ENCODE data around the gene LCA5L.
"Not testable (repeated sequence)": the region's sequence is repeated elsewhere in the genome, so short reads cannot be mapped to it uniquely, and the experiment has no call there.

Gene LCA5L

DNA sequence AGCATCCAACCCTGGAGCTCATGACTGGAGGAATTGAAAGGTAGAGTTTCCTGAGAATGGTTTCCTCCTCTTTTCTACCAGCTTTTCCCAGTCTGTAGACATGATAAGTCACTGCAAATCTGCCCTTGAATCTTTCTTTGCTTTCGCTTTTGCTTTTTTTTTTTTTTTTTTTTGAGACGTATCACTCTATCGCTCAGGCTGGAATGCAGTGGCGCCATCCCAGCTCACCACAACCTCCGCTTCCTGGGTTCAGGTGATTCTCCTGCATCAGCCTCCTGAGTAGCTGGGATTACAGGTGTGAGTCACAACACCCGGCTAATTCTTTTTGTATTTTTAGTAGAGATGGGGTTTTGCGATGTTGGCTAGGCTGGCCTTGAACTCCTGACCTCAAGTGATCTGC is 1.7 kb upstream of the LCA5L start:
- H3K9me3 ChIP-seq (ENCODE audit: insufficient read depth, low read depth, low read length): no peaks in the 10 kb centered on the region
- no peak overlapping the region for H3K9ac ChIP-seq (ENCODE audit: low read depth, low read length)
- no peaks in the 10 kb centered on the region for H3K36me3 ChIP-seq (ENCODE audit: insufficient read depth, low read depth, low read length)
- peaks cover 12% of the 10 kb centered on the region for H3K4me1 ChIP-seq (ENCODE audit: insufficient read depth, low read length)
- no peak overlapping the region for H3K4me3 ChIP-seq (ENCODE audit: low read length)
- H3K27me3 ChIP-seq (ENCODE audit: insufficient read depth, low read length): peaks cover 6% of the 10 kb centered on the region
- no peak overlapping the region for H3K27ac ChIP-seq (ENCODE audit: low read length)

DNA sequence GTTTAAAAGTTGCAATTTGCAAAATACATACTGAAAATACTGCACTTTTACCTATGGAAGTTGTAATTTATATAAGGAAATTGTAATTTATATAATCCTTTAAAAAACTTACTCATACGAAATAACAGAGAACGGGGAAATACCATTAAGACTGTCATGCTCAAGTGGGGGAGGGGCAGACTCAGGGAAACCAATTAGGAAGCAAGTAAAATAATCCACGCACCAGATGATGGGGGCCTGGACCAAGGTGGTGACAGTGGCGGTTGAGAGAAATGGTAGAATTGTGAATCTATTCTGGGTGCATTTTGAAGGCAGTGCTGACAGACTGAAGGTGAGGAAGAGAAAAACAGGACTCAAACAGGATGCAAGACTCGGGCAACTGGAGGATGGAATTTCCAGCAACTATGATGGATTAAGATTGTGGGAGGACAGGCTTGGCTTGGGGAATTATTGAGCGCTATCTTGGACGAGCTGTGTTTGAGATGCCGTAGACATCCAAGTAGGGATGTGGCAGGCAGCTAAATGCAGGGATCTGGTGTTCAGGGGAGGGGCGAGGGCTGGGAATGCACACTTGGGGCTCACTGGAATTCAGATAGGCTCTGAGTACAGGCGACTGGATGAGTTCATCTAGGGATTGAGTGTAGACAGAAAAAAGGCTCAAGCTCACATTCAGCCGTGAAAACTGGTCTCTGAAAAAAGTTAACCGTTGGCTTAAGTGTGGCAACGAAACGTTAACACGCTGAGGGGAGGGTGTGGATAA is 977 bp downstream of the LCA5L start:
- Histone ChIP-seq H3K4me1 (ENCODE audit: insufficient read depth, low read length) (peaks cover 8% of the 10 kb centered on the region), H3K36me3 (ENCODE audit: insufficient read depth, low read depth, low read length) (no peaks in the 10 kb centered on the region), H3K27ac (ENCODE audit: low read length) (no peak overlapping the region), H3K27me3 (ENCODE audit: insufficient read depth, low read length) (peaks cover 6% of the 10 kb centered on the region), H3K9ac (ENCODE audit: low read depth, low read length) (peak overlapping the region; percentile 69; the same call in 1 of the 2 replicates), H3K4me3 (ENCODE audit: low read length) (peak overlapping the region; percentile 91), H3K9me3 (ENCODE audit: insufficient read depth, low read depth, low read length) (no peaks in the 10 kb centered on the region)

DNA sequence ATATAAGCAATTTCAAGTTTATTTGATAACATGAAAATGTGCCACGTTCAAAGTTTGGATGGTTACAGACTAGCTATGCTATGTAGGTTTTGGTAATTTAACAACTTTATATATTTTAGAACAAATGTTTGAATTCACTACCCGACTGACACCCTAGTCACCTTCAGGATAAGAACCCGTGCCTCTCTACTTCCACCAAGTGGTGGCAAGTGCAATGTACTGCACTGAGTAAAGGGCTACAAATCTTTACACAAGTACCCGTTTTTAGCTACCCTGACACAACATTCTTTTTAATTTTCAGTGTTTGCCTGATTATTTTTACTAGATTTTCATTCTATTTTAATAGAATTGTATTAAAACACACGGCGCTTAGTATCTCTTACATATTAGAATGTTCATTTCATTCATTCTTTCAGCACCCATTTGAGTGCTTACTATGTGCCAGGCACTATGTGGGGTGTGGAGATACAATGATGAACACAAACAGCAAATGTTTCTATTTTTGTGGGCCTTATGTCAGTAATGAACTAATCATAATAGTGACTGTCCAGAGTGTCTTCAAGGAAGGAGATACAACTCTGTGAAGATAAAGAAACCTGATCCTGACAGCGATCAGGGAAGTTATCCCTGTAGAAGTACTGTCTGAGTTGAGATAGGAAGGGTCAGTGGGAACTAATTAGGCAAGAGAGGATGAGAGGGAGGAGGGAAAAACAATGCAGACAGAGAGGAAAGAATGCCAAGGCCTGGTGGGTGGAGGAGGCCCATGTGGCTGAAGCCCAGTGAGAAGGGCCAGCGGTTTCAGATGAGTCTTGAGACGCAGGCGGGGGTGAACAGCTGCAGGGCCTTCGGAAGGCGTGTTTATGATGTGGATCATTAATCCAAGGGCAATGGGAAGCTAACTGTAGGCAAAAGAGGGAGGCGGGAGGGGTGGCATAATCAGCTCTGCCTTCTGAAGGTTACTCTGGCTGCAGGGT is 3.8 kb downstream of the LCA5L start:
- H3K4me3 ChIP-seq (ENCODE audit: low read length): no peak overlapping the region
- no peak overlapping the region for H3K27ac ChIP-seq (ENCODE audit: low read length)
- H3K9ac ChIP-seq (ENCODE audit: low read depth, low read length): no peak overlapping the region
- peaks cover 6% of the 10 kb centered on the region for H3K27me3 ChIP-seq (ENCODE audit: insufficient read depth, low read length)
- H3K36me3 ChIP-seq (ENCODE audit: insufficient read depth, low read depth, low read length): no peaks in the 10 kb centered on the region
- peaks cover 8% of the 10 kb centered on the region for H3K4me1 ChIP-seq (ENCODE audit: insufficient read depth, low read length)
- H3K9me3 ChIP-seq (ENCODE audit: insufficient read depth, low read depth, low read length): no peaks in the 10 kb centered on the region

DNA sequence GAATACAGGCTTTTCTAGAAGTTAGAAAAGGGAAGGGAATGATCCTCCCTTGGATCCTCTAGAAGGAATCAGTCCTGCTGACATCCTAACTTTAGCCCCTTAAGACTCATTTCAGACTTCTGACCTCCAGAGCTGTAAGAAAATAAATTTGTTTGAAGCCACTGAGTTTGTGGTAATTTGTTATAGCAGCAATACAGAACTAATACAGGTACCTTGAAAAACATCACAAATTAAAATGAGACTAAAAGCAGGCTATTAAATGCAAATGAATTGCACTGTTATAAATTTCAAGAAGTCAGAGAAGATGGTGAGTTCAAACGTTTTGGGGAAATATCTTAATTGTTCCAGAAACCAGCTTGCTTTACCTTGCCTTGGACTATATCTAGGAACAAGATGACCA is 6.3 kb downstream of the LCA5L start:
- no peak overlapping the region for H3K9ac ChIP-seq (ENCODE audit: low read depth, low read length)
- no peaks in the 10 kb centered on the region for H3K36me3 ChIP-seq (ENCODE audit: insufficient read depth, low read depth, low read length)
- no peak overlapping the region for H3K27ac ChIP-seq (ENCODE audit: low read length)
- H3K4me1 ChIP-seq (ENCODE audit: insufficient read depth, low read length): no peaks in the 10 kb centered on the region
- no peaks in the 10 kb centered on the region for H3K9me3 ChIP-seq (ENCODE audit: insufficient read depth, low read depth, low read length)
- no peak overlapping the region for H3K4me3 ChIP-seq (ENCODE audit: low read length)
- peaks cover under 1% of the 10 kb centered on the region; the same call in 1 of the 2 replicates for H3K27me3 ChIP-seq (ENCODE audit: insufficient read depth, low read length)

- Histone ChIP-seq H3K4me3 (ENCODE audit: low read length) (no peak overlapping the region), H3K9ac (ENCODE audit: low read depth, low read length) (no peak overlapping the region), H3K27me3 (ENCODE audit: insufficient read depth, low read length) (no peaks in the 10 kb centered on the region), H3K9me3 (ENCODE audit: insufficient read depth, low read depth, low read length) (no peaks in the 10 kb centered on the region), H3K36me3 (ENCODE audit: insufficient read depth, low read depth, low read length) (no peaks in the 10 kb centered on the region), H3K4me1 (ENCODE audit: insufficient read depth, low read length) (peaks cover 12% of the 10 kb centered on the region; the same call in 1 of the 2 replicates), H3K27ac (ENCODE audit: low read length) (no peak overlapping the region)
Observed at GRCh38 chr21:39434950-39435349, 10.6 kb downstream of the LCA5L start.

DNA sequence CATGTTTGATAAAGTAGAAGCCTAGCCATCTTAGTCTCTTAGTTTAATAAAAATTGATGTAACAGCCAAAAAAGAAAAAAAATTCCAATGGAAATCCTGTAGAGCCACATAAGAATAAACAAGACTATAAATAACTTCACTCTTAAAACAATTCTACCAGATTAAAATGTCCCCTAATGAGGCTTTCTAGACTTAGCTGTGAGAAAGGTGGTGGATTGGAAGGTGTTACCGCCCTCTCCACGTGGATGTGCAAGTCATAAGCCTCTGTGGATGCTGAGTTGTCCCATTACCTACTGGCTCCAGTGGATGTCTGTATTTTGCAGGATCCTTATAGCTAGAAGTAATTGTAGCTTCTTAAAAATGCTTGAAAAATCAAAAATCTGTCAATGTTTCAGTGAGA is 14.6 kb downstream of the LCA5L start:
- Histone ChIP-seq H3K4me3 (ENCODE audit: low read length) (no peak overlapping the region), H3K4me1 (ENCODE audit: insufficient read depth, low read length) (peaks cover 14% of the 10 kb centered on the region; the same call in 1 of the 2 replicates), H3K9ac (ENCODE audit: low read depth, low read length) (no peak overlapping the region), H3K36me3 (ENCODE audit: insufficient read depth, low read depth, low read length) (no peaks in the 10 kb centered on the region), H3K27me3 (ENCODE audit: insufficient read depth, low read length) (no peaks in the 10 kb centered on the region), H3K27ac (ENCODE audit: low read length) (no peak overlapping the region), H3K9me3 (ENCODE audit: insufficient read depth, low read depth, low read length) (no peaks in the 10 kb centered on the region)

GRCh38 chr21:39430457-39430856 is 15.1 kb downstream of the LCA5L start:
- Histone ChIP-seq H3K4me3 (ENCODE audit: low read length) (no peak overlapping the region), H3K27me3 (ENCODE audit: insufficient read depth, low read length) (no peaks in the 10 kb centered on the region), H3K27ac (ENCODE audit: low read length) (no peak overlapping the region), H3K9ac (ENCODE audit: low read depth, low read length) (no peak overlapping the region), H3K4me1 (ENCODE audit: insufficient read depth, low read length) (peaks cover 14% of the 10 kb centered on the region; the same call in 1 of the 2 replicates), H3K9me3 (ENCODE audit: insufficient read depth, low read depth, low read length) (no peaks in the 10 kb centered on the region), H3K36me3 (ENCODE audit: insufficient read depth, low read depth, low read length) (no peaks in the 10 kb centered on the region)

GRCh38 chr21:39430016-39430415 is 15.6 kb downstream of the LCA5L start:
- no peaks in the 10 kb centered on the region for H3K27me3 ChIP-seq (ENCODE audit: insufficient read depth, low read length)
- no peak overlapping the region for H3K27ac ChIP-seq (ENCODE audit: low read length)
- H3K36me3 ChIP-seq (ENCODE audit: insufficient read depth, low read depth, low read length): no peaks in the 10 kb centered on the region
- H3K4me3 ChIP-seq (ENCODE audit: low read length): no peak overlapping the region
- H3K4me1 ChIP-seq (ENCODE audit: insufficient read depth, low read length): peaks cover 14% of the 10 kb centered on the region; the same call in 1 of the 2 replicates
- H3K9me3 ChIP-seq (ENCODE audit: insufficient read depth, low read depth, low read length): no peaks in the 10 kb centered on the region
- H3K9ac ChIP-seq (ENCODE audit: low read depth, low read length): no peak overlapping the region

DNA sequence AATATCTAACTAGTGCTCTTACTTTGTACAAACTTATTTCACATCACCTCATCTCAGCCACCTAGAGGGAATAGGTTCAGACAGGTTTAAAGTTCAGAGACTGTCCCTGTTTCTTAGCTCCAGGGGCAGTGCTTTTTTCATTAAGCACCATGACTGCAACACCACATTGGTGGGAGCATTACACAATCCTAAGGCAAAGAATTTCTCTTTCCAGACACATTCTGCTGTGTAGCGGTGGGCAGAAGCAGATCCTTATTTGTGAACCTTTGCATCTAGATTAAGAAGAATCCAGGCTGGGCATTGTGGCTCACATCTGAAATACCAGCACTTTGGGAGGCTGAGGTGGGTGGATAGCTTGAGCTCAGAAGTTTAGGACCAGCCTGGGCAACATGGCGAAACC is 16.1 kb downstream of the LCA5L start:
- no peak overlapping the region for H3K27ac ChIP-seq (ENCODE audit: low read length)

DNA sequence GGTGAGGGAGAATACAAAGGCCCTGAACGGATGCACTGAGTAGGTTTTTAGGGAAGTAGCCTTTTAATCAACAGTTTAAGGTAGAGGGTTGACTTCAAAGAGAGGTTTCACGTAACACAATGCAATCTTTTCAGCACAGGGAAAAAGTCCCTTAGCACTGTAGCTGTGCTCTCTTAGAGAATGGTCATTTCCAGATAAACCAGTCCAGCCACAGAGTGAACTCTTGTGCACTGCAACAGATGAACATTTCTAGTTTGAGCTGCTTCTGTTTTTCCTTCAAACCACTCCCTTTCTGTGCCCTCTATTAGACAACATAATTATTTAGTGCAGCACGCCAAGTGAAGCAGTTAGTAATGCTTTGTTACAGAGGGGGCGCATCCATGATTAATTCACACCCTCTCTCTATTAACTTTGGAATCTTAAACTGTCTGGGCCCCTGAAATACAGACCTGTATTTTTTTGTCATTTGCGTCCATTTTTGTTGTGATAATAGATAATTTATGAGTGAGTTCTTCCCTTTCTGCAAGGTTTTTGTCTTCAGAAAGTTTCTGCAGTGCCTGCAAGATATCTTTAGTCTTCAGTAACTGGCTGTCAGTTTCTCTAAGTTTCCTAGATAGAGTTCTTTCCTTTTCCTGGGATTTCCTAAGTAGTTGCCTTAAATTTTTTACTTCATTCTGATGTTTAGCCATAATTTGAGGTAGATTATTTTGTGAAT is 22.9 kb downstream of the LCA5L start:
- H3K4me3 ChIP-seq (ENCODE audit: low read length): no peak overlapping the region
- H3K27ac ChIP-seq (ENCODE audit: low read length): no peak overlapping the region
- H3K9ac ChIP-seq (ENCODE audit: low read depth, low read length): no peak overlapping the region
- peaks cover 8% of the 10 kb centered on the region; the same call in 1 of the 2 replicates for H3K4me1 ChIP-seq (ENCODE audit: insufficient read depth, low read length)
- H3K36me3 ChIP-seq (ENCODE audit: insufficient read depth, low read depth, low read length): no peaks in the 10 kb centered on the region
- H3K27me3 ChIP-seq (ENCODE audit: insufficient read depth, low read length): no peaks in the 10 kb centered on the region
- no peaks in the 10 kb centered on the region for H3K9me3 ChIP-seq (ENCODE audit: insufficient read depth, low read depth, low read length)

More for the DNA sequence above, 16.1 kb downstream of the LCA5L start:
- Histone ChIP-seq H3K36me3 (ENCODE audit: insufficient read depth, low read depth, low read length) (no peaks in the 10 kb centered on the region), H3K27me3 (ENCODE audit: insufficient read depth, low read length) (no peaks in the 10 kb centered on the region), H3K9me3 (ENCODE audit: insufficient read depth, low read depth, low read length) (no peaks in the 10 kb centered on the region), H3K9ac (ENCODE audit: low read depth, low read length) (no peak overlapping the region), H3K4me3 (ENCODE audit: low read length) (no peak overlapping the region), H3K4me1 (ENCODE audit: insufficient read depth, low read length) (peaks cover 14% of the 10 kb centered on the region; the same call in 1 of the 2 replicates)

- H3K9ac ChIP-seq (ENCODE audit: low read depth, low read length); H3K27ac ChIP-seq (ENCODE audit: low read length); H3K4me3 ChIP-seq (ENCODE audit: low read length); H3K4me1 ChIP-seq (ENCODE audit: insufficient read depth, low read length); H3K9me3 ChIP-seq (ENCODE audit: insufficient read depth, low read depth, low read length); H3K36me3 ChIP-seq (ENCODE audit: insufficient read depth, low read depth, low read length); H3K27me3 ChIP-seq (ENCODE audit: insufficient read depth, low read length): not testable (repeated sequence)
Observed at GRCh38 chr21:39419204-39419603, 26.4 kb downstream of the LCA5L start.

Data from iPS-20b (cell line).